ENCODE results near the gene TTC6.

The TTC6 gene

DNA sequence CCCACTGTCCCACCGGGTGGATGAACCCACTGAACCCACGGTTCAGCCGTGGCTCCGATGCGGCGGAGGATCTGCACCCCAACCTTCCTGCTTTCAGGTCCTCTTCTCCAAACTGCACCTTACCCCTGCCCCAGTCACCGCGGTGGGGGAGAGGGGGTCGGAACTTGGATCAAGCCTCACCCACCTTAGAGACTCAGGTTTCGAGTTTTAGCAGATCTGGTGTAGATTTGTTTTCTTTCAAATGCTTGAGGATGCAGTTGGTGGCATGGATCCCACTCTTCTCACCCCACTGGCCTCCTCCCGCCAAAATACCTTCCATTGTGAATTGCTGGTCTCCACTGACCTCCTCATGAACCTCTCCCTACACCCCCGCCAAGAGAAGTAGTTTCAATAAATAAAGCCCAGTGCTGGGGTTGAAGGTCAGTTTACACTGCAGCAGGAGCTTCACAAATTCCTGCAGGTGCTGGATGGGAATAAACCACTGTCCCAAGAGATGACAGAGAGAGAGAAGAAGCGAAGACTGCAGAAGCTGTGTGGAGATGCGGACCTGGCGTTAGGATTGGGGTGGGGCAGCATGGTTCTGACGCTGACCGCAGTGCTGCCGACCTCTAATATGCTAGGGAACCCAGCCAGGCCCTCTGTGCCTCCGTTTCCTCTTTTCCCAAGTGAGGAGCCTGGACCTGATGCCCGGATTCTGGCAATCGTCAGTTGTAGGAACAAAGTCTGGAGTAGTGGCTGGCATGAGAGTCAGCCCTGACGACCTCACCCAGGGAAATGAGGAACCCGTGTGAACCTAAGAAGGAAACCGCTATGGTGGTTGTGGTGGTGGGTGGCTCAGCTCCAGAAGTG lies 7.4 kb downstream of the TTC6 start:
- ATAC-seq = no peak
- TF ChIP-seq ESRRG (CRISPR knock-in tag; IDR thresholded peaks at IDR 0.05) = no peak
- no peak for TF ChIP-seq OSR1 (CRISPR knock-in tag; IDR thresholded peaks at IDR 0.05)
- no peak for TF ChIP-seq ZFP3 (CRISPR knock-in tag; IDR thresholded peaks at IDR 0.05)
- TF ChIP-seq, protein P1, sequence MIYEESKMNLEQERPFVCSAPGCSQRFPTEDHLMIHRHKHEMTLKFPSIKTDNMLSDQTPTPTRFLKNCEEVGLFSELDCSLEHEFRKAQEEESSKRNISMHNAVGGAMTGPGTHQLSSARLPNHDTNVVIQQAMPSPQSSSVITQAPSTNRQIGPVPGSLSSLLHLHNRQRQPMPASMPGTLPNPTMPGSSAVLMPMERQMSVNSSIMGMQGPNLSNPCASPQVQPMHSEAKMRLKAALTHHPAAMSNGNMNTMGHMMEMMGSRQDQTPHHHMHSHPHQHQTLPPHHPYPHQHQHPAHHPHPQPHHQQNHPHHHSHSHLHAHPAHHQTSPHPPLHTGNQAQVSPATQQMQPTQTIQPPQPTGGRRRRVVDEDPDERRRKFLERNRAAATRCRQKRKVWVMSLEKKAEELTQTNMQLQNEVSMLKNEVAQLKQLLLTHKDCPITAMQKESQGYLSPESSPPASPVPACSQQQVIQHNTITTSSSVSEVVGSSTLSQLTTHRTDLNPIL (CRISPR knock-in tag; IDR thresholded peaks at IDR 0.05; ENCODE audit: low read depth) = no peak
- TF ChIP-seq RARB (CRISPR knock-in tag; IDR thresholded peaks at IDR 0.05) = no peak
- no peak for TF ChIP-seq CSDC2 (CRISPR knock-in tag; IDR thresholded peaks at IDR 0.05)
- TF ChIP-seq, protein P2, sequence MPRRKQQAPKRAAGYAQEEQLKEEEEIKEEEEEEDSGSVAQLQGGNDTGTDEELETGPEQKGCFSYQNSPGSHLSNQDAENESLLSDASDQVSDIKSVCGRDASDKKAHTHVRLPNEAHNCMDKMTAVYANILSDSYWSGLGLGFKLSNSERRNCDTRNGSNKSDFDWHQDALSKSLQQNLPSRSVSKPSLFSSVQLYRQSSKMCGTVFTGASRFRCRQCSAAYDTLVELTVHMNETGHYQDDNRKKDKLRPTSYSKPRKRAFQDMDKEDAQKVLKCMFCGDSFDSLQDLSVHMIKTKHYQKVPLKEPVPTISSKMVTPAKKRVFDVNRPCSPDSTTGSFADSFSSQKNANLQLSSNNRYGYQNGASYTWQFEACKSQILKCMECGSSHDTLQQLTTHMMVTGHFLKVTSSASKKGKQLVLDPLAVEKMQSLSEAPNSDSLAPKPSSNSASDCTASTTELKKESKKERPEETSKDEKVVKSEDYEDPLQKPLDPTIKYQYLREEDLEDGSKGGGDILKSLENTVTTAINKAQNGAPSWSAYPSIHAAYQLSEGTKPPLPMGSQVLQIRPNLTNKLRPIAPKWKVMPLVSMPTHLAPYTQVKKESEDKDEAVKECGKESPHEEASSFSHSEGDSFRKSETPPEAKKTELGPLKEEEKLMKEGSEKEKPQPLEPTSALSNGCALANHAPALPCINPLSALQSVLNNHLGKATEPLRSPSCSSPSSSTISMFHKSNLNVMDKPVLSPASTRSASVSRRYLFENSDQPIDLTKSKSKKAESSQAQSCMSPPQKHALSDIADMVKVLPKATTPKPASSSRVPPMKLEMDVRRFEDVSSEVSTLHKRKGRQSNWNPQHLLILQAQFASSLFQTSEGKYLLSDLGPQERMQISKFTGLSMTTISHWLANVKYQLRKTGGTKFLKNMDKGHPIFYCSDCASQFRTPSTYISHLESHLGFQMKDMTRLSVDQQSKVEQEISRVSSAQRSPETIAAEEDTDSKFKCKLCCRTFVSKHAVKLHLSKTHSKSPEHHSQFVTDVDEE (CRISPR knock-in tag; IDR thresholded peaks at IDR 0.05) = no peak
- TF ChIP-seq ZFP30 (CRISPR knock-in tag; IDR thresholded peaks at IDR 0.05) = no peak
- no peak for TF ChIP-seq ARNTL (CRISPR knock-in tag; IDR thresholded peaks at IDR 0.05; ENCODE audit: borderline replicate concordance, low read depth)
- TF ChIP-seq ZC3H10 (CRISPR knock-in tag; IDR thresholded peaks at IDR 0.05) = no peak
- TF ChIP-seq ZNF8 (CRISPR knock-in tag; IDR thresholded peaks at IDR 0.05) = no peak
- TF ChIP-seq PPARA (CRISPR knock-in tag; IDR thresholded peaks at IDR 0.05; ENCODE audit: borderline replicate concordance) = no peak
- TF ChIP-seq TOX (CRISPR knock-in tag; IDR thresholded peaks at IDR 0.05; ENCODE audit: borderline replicate concordance) = no peak
- no peak for TF ChIP-seq SNAI2 (CRISPR knock-in tag; IDR thresholded peaks at IDR 0.05)
- TF ChIP-seq GLIS3 (CRISPR knock-in tag; IDR thresholded peaks at IDR 0.05) = no peak
- TF ChIP-seq ZNF565 (CRISPR knock-in tag; conservative IDR thresholded peaks at IDR 0.05; ENCODE audit: low read depth) = no peak
- TF ChIP-seq, protein P3, sequence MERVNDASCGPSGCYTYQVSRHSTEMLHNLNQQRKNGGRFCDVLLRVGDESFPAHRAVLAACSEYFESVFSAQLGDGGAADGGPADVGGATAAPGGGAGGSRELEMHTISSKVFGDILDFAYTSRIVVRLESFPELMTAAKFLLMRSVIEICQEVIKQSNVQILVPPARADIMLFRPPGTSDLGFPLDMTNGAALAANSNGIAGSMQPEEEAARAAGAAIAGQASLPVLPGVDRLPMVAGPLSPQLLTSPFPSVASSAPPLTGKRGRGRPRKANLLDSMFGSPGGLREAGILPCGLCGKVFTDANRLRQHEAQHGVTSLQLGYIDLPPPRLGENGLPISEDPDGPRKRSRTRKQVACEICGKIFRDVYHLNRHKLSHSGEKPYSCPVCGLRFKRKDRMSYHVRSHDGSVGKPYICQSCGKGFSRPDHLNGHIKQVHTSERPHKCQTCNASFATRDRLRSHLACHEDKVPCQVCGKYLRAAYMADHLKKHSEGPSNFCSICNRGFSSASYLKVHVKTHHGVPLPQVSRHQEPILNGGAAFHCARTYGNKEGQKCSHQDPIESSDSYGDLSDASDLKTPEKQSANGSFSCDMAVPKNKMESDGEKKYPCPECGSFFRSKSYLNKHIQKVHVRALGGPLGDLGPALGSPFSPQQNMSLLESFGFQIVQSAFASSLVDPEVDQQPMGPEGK (CRISPR knock-in tag; IDR thresholded peaks at IDR 0.05; ENCODE audit: borderline replicate concordance) = no peak
- TF ChIP-seq TCF4 (CRISPR knock-in tag; IDR thresholded peaks at IDR 0.05; ENCODE audit: borderline replicate concordance) = no peak
- TF ChIP-seq, protein P4, sequence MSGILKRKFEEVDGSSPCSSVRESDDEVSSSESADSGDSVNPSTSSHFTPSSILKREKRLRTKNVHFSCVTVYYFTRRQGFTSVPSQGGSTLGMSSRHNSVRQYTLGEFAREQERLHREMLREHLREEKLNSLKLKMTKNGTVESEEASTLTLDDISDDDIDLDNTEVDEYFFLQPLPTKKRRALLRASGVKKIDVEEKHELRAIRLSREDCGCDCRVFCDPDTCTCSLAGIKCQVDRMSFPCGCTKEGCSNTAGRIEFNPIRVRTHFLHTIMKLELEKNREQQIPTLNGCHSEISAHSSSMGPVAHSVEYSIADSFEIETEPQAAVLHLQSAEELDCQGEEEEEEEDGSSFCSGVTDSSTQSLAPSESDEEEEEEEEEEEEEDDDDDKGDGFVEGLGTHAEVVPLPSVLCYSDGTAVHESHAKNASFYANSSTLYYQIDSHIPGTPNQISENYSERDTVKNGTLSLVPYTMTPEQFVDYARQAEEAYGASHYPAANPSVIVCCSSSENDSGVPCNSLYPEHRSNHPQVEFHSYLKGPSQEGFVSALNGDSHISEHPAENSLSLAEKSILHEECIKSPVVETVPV (CRISPR knock-in tag; IDR thresholded peaks at IDR 0.05) = no peak
- TF ChIP-seq, protein P5, sequence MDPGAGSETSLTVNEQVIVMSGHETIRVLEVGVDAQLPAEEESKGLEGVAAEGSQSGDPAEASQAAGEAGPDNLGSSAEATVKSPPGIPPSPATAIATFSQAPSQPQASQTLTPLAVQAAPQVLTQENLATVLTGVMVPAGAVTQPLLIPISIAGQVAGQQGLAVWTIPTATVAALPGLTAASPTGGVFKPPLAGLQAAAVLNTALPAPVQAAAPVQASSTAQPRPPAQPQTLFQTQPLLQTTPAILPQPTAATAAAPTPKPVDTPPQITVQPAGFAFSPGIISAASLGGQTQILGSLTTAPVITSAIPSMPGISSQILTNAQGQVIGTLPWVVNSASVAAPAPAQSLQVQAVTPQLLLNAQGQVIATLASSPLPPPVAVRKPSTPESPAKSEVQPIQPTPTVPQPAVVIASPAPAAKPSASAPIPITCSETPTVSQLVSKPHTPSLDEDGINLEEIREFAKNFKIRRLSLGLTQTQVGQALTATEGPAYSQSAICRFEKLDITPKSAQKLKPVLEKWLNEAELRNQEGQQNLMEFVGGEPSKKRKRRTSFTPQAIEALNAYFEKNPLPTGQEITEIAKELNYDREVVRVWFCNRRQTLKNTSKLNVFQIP (CRISPR knock-in tag; IDR thresholded peaks at IDR 0.05; ENCODE audit: borderline replicate concordance, low read depth) = no peak

DNA sequence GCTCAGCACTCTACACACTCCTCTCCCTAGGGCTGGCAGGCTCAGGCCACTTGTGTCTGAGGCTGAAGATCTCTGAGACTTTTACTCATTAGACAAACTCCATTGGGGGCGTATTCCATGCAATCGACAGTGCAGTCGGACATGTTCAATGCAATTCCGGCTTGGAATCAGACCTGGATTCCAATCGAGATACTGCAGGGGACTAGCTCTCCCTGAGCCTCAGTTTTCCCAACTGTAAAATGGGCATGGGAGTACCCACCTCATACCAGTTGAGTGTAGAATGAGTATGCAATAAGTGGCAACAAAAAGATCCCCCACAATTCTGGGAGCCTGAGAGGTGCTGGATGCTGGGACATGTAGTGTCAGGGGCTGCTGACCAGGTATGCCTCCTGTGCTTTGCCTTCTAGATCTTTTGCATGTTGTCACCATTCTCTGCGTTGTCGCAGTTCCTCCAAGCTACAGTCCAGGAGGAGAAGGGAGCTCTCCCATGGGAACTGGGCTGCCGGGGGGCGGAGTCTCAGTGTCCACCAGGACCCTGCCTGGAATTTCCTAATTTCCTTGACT lies 8.3 kb downstream of the TTC6 start:
- ATAC-seq = no peak
- TF ChIP-seq SNAI2 (CRISPR knock-in tag; IDR thresholded peaks at IDR 0.05) (no peak), CSDC2 (CRISPR knock-in tag; IDR thresholded peaks at IDR 0.05) (no peak), TCF4 (CRISPR knock-in tag; IDR thresholded peaks at IDR 0.05; ENCODE audit: borderline replicate concordance) (no peak)
- TF ChIP-seq, protein P1 (CRISPR knock-in tag; IDR thresholded peaks at IDR 0.05; ENCODE audit: low read depth) = no peak
- TF ChIP-seq, protein P4 (CRISPR knock-in tag; IDR thresholded peaks at IDR 0.05) = no peak

Data from SK-N-SH treated with all-trans-retinoic acid at 6 μM for 48 hours (cell line).